Stimulated activated CD4-positive, alpha-beta T cell treated with anti-CD3 and anti-CD28 coated beads, Interleukin-15, amount 100 ng/mL, for 48 hours (primary cell): ENCODE data around the gene PPP1R27.

Experiments used
- DNase-seq, 2 donors: peaks; one replicate each; pipeline ENCODE4 v3.0.0-alpha.2; 2020; ENCODE audit warnings: low read depth in 2 of 2

PPP1R27 gene

GRCh38 chr17:81805707-81806460, 29.0 kb downstream of the PPP1R27 start:
- no peak for DNase-seq

GRCh38 chr17:81804559-81805399, 30.1 kb downstream of the PPP1R27 start:
- no peak for DNase-seq

GRCh38 chr17:81803728-81804558, 30.9 kb downstream of the PPP1R27 start, which contains the start of gene GCGR:
TSS of gene GCGR (plus strand) at chr17:81804150. CDS start at chr17:81809019, 4,869 bp downstream.
- DNase-seq: no peak

- no peak for DNase-seq
These were observed 31.8 kb downstream of the PPP1R27 start for GRCh38 chr17:81802856-81803643.

GRCh38 chr17:81802048-81802758, 32.6 kb downstream of the PPP1R27 start:
- DNase-seq: no peak

GRCh38 chr17:81801327-81801726, 33.5 kb downstream of the PPP1R27 start:
- no peak for DNase-seq

- DNase-seq: no peak
These were observed 40.3 kb downstream of the PPP1R27 start for GRCh38 chr17:81794509-81794908.

- DNase-seq: no peak
These were observed 40.8 kb downstream of the PPP1R27 start for GRCh38 chr17:81794074-81794476.

GRCh38 chr17:81792675-81793615, 41.9 kb downstream of the PPP1R27 start:
- DNase-seq: no peak
